ENCODE results near the gene THAP11. TPM values are rescaled to one million over a fixed set of nuclear protein-coding genes. Genes with fewer than 3 reads are reported as not detected.

The THAP11 gene
- total RNA-seq, 1 experiment from 2014 or later: 46.5 TPM

DNA sequence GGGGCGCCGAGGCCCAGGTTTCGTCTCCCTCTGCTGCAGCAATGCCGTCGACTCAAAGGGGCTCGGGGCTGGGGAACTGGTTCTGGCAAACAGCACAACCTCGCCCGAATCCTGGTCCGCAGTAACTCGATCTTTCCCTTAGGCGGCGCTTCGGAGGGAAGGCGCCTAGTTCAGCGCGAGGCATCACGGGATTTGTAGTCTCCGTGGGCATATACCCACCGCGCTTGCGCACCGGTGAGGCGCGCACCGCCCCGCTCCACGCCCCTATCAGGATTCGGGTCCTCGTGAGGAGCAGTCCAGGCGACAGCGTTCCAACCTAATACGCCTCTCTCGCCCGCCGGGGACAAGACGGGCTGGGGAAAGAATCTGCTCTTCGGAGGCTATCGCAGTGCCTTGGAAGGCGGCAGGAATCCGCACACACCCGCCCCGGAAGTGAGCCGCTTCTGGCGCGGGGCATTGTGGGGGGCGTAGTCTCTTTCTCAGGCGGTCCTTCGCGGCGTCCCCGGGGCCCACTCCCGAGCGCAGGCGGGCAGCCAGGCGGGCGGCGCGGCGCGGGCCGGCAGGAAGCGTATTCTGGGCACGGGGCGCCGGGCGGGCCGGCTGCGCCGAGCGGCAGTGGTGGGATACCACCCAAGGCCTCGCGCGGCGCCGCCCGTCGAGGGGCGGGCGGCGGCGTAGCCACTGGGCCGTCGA, at the start of gene THAP11 (continued):
- TF ChIP-seq, protein P1, sequence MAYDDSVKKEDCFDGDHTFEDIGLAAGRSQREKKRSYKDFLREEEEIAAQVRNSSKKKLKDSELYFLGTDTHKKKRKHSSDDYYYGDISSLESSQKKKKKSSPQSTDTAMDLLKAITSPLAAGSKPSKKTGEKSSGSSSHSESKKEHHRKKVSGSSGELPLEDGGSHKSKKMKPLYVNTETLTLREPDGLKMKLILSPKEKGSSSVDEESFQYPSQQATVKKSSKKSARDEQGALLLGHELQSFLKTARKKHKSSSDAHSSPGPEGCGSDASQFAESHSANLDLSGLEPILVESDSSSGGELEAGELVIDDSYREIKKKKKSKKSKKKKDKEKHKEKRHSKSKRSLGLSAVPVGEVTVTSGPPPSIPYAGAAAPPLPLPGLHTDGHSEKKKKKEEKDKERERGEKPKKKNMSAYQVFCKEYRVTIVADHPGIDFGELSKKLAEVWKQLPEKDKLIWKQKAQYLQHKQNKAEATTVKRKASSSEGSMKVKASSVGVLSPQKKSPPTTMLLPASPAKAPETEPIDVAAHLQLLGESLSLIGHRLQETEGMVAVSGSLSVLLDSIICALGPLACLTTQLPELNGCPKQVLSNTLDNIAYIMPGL (CRISPR knock-in tag; IDR thresholded peaks at IDR 0.05): peak; percentile 36; the same call in 1 of the 2 replicates
- peak; percentile 93 for TF ChIP-seq SP1 (CRISPR knock-in tag; conservative IDR thresholded peaks at IDR 0.05)
- TF ChIP-seq, protein P2, sequence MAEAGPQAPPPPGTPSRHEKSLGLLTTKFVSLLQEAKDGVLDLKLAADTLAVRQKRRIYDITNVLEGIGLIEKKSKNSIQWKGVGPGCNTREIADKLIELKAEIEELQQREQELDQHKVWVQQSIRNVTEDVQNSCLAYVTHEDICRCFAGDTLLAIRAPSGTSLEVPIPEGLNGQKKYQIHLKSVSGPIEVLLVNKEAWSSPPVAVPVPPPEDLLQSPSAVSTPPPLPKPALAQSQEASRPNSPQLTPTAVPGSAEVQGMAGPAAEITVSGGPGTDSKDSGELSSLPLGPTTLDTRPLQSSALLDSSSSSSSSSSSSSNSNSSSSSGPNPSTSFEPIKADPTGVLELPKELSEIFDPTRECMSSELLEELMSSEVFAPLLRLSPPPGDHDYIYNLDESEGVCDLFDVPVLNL (CRISPR knock-in tag; IDR thresholded peaks at IDR 0.05; ENCODE audit: borderline replicate concordance, low read depth): no peak
- TF ChIP-seq, protein P3, sequence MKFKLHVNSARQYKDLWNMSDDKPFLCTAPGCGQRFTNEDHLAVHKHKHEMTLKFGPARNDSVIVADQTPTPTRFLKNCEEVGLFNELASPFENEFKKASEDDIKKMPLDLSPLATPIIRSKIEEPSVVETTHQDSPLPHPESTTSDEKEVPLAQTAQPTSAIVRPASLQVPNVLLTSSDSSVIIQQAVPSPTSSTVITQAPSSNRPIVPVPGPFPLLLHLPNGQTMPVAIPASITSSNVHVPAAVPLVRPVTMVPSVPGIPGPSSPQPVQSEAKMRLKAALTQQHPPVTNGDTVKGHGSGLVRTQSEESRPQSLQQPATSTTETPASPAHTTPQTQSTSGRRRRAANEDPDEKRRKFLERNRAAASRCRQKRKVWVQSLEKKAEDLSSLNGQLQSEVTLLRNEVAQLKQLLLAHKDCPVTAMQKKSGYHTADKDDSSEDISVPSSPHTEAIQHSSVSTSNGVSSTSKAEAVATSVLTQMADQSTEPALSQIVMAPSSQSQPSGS (CRISPR knock-in tag; IDR thresholded peaks at IDR 0.05; ENCODE audit: borderline replicate concordance, low read depth): no peak
- TF ChIP-seq, protein P4, sequence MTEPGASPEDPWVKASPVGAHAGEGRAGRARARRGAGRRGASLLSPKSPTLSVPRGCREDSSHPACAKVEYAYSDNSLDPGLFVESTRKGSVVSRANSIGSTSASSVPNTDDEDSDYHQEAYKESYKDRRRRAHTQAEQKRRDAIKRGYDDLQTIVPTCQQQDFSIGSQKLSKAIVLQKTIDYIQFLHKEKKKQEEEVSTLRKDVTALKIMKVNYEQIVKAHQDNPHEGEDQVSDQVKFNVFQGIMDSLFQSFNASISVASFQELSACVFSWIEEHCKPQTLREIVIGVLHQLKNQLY (CRISPR knock-in tag; IDR thresholded peaks at IDR 0.05): no peak
- no peak for TF ChIP-seq NFYB (CRISPR knock-in tag; conservative IDR thresholded peaks at IDR 0.05; ENCODE audit: low read depth)
- TF ChIP-seq, protein P5, sequence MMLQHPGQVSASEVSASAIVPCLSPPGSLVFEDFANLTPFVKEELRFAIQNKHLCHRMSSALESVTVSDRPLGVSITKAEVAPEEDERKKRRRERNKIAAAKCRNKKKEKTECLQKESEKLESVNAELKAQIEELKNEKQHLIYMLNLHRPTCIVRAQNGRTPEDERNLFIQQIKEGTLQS (CRISPR knock-in tag; conservative IDR thresholded peaks at IDR 0.05): no peak
- TF ChIP-seq ETV6 (CRISPR knock-in tag; IDR thresholded peaks at IDR 0.05): no peak
- TF ChIP-seq FOXP1 (CRISPR knock-in tag; IDR thresholded peaks at IDR 0.05; ENCODE audit: borderline replicate concordance): peak; percentile 10; the same call in 1 of the 2 replicates
- TF ChIP-seq SMAD3 (CRISPR knock-in tag; IDR thresholded peaks at IDR 0.05; ENCODE audit: borderline replicate concordance): 0 out of 2 replicates have a peak, but pooled peaks have one; percentile 29
- TF ChIP-seq KAT7 (CRISPR knock-in tag; IDR thresholded peaks at IDR 0.05; ENCODE audit: borderline replicate concordance): no peak
- TF ChIP-seq, protein P6, sequence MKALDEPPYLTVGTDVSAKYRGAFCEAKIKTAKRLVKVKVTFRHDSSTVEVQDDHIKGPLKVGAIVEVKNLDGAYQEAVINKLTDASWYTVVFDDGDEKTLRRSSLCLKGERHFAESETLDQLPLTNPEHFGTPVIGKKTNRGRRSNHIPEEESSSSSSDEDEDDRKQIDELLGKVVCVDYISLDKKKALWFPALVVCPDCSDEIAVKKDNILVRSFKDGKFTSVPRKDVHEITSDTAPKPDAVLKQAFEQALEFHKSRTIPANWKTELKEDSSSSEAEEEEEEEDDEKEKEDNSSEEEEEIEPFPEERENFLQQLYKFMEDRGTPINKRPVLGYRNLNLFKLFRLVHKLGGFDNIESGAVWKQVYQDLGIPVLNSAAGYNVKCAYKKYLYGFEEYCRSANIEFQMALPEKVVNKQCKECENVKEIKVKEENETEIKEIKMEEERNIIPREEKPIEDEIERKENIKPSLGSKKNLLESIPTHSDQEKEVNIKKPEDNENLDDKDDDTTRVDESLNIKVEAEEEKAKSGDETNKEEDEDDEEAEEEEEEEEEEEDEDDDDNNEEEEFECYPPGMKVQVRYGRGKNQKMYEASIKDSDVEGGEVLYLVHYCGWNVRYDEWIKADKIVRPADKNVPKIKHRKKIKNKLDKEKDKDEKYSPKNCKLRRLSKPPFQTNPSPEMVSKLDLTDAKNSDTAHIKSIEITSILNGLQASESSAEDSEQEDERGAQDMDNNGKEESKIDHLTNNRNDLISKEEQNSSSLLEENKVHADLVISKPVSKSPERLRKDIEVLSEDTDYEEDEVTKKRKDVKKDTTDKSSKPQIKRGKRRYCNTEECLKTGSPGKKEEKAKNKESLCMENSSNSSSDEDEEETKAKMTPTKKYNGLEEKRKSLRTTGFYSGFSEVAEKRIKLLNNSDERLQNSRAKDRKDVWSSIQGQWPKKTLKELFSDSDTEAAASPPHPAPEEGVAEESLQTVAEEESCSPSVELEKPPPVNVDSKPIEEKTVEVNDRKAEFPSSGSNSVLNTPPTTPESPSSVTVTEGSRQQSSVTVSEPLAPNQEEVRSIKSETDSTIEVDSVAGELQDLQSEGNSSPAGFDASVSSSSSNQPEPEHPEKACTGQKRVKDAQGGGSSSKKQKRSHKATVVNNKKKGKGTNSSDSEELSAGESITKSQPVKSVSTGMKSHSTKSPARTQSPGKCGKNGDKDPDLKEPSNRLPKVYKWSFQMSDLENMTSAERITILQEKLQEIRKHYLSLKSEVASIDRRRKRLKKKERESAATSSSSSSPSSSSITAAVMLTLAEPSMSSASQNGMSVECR (CRISPR knock-in tag; IDR thresholded peaks at IDR 0.05; ENCODE audit: borderline replicate concordance): peak; percentile 22; the same call in 1 of the 2 replicates
- TF ChIP-seq, protein P7, sequence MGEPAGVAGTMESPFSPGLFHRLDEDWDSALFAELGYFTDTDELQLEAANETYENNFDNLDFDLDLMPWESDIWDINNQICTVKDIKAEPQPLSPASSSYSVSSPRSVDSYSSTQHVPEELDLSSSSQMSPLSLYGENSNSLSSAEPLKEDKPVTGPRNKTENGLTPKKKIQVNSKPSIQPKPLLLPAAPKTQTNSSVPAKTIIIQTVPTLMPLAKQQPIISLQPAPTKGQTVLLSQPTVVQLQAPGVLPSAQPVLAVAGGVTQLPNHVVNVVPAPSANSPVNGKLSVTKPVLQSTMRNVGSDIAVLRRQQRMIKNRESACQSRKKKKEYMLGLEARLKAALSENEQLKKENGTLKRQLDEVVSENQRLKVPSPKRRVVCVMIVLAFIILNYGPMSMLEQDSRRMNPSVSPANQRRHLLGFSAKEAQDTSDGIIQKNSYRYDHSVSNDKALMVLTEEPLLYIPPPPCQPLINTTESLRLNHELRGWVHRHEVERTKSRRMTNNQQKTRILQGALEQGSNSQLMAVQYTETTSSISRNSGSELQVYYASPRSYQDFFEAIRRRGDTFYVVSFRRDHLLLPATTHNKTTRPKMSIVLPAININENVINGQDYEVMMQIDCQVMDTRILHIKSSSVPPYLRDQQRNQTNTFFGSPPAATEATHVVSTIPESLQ (CRISPR knock-in tag; IDR thresholded peaks at IDR 0.05): no peak
- no peak for TF ChIP-seq NFATC4 (CRISPR knock-in tag; IDR thresholded peaks at IDR 0.05)
- TF ChIP-seq, protein P8, sequence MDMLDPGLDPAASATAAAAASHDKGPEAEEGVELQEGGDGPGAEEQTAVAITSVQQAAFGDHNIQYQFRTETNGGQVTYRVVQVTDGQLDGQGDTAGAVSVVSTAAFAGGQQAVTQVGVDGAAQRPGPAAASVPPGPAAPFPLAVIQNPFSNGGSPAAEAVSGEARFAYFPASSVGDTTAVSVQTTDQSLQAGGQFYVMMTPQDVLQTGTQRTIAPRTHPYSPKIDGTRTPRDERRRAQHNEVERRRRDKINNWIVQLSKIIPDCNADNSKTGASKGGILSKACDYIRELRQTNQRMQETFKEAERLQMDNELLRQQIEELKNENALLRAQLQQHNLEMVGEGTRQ (CRISPR knock-in tag; IDR thresholded peaks at IDR 0.05): peak; percentile 19; the same call in 1 of the 2 replicates
- peak; percentile 82 for TF ChIP-seq GABPB1 (CRISPR knock-in tag; IDR thresholded peaks at IDR 0.05)
- TF ChIP-seq ATF1 (CRISPR knock-in tag; IDR thresholded peaks at IDR 0.05): no peak
